Smooth muscle cell of the coronary artery (primary cell): ENCODE measurements around the gene NRN1. TPM values are rescaled to one million over a fixed set of nuclear protein-coding genes. Genes with fewer than 3 reads are reported as not detected.

Experiments
- total RNA-seq: library from RNA; depleted of rRNA; stranded (reverse); fragments of >200 nt; gene quantifications from 2 replicates; pipeline ENCODE4 v1.2.3, GENCODE V29; 2014; ENCODE audit warnings: low replicate concordance

The NRN1 gene, protein sequence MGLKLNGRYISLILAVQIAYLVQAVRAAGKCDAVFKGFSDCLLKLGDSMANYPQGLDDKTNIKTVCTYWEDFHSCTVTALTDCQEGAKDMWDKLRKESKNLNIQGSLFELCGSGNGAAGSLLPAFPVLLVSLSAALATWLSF
- total RNA-seq: 0.15 and 8.7 TPM in 2 replicates

DNA sequence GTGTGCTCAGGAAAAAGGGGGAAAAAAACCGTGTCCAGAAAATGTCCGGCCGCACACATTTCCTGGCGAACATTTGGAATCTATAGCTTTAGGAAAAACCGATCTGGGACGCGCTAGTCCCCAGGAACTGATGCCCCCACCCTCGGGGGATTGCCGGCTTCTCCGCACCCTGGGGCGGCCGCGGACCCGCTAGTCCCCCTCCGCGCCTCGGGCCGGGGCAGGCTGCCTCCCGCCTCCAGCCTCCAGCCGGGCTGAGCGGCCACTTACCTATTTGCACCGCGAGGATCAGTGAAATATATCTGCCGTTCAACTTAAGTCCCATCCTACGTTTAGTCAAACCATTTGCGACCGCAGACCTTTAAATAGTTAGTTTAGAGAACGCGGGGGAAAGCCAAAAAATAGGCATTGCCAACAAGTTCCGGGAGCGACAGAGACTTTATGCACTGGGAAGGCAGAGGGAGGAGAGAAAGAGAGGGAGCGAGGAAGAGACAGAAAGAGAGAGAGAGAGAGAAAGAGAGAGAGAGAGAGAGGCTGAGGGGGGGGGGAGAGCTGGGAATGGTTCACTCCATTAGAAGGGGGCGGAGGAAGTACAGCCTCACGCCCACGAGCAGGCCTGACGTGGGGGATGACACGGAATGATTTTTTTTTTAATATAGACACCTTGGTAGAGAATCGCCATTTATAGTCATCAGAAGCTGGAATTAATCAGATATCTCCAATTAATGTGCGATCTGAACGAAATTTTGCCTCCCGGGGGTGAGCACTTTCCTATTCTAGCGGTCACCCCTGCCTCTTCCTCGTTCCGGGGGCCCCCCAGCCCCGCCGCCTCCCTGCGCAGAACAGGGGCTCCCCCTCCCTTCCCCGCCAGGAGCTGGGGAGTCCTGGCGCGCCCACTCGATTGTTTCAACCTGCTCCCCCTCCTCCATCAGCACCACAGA is at the start of gene NRN1:
Gene NRN1 (minus strand): TSS at position 498 of the 938 bp plus-strand sequence. CDS start 176 bp downstream, at position 322.

